CD4-positive, alpha-beta T cell (primary cell): ENCODE results near the gene CERT1. TPM values are rescaled to one million over a fixed set of nuclear protein-coding genes. Genes with fewer than 3 reads are reported as not detected.

ENCODE experiments used
- ATAC-seq: fragments of 200-7000 bp; cut with Tn5 transposase; one replicate; pipeline ENCODE4 v1.10.0; 2022; ENCODE audit warnings: mild to moderate bottlenecking; ENCODE audit not compliant: poor library complexity
- CTCF ChIA-PET: fragments of 350-600 bp; sonication (Branson Sonifier 250); formaldehyde crosslinking; loops from one replicate; lab custom pipeline; 2021; ENCODE audit warnings: antibody characterized with exemption, inconsistent platforms; lab: Charles Lee
- POLR2A ChIA-PET: fragments of 350-600 bp; sonication (Branson Sonifier 250); formaldehyde crosslinking; loops from one replicate; lab custom pipeline; 2021; ENCODE audit warnings: antibody characterized with exemption, inconsistent platforms; lab: Charles Lee
- DNase-seq, 14 experiments: peaks; one replicate each; pipeline ENCODE4 v3.0.0-alpha.2; 2013 to 2020; ENCODE audit warnings: mixed read lengths in 2 of 14
- H3K27ac ChIP-seq, 2 donors: one replicate each; pipeline versions ENCODE4 v1.5.1 to v1.7.0; 2013; ENCODE audit warnings: low read length in 2 of 2, low read depth in 1 of 2, mild to moderate bottlenecking in 1 of 2
- H3K27me3 ChIP-seq, 2 experiments: 1 replicate in 1 of 2; 2 replicates in 1 of 2; pipeline versions ENCODE4 v1.6.1 to v1.7.0; 2013; ENCODE audit warnings: low read length in 2 of 2, control low read depth in 1 of 2, mild to moderate bottlenecking in 1 of 2, moderate library complexity in 1 of 2; ENCODE audit not compliant: insufficient read depth in 2 of 2, control insufficient read depth in 1 of 2
- H3K36me3 ChIP-seq: one replicate; pipeline ENCODE4 v1.6.1; 2013; ENCODE audit warnings: low read length, control low read depth; ENCODE audit not compliant: insufficient read depth
- H3K4me1 ChIP-seq: one replicate; pipeline ENCODE4 v1.6.1; 2013; ENCODE audit warnings: low read length, control low read depth; ENCODE audit not compliant: insufficient read depth
- H3K4me3 ChIP-seq: one replicate; pipeline ENCODE4 v1.5.1; 2013; ENCODE audit warnings: mild to moderate bottlenecking, low read length, moderate library complexity
- H3K9me3 ChIP-seq, 2 experiments: 1 replicate in 1 of 2; 2 replicates in 1 of 2; pipeline versions ENCODE4 v1.6.1 to v1.7.0; 2013; ENCODE audit warnings: low read length in 2 of 2, mild to moderate bottlenecking in 2 of 2, control low read depth in 1 of 2, moderate library complexity in 1 of 2; ENCODE audit not compliant: control insufficient read depth in 1 of 2, insufficient read depth in 1 of 2
- H3K27ac Mint-ChIP-seq: one replicate; pipeline ENCODE4 v1.8.0; 2020; ENCODE audit warnings: mixed read lengths
- H3K27me3 Mint-ChIP-seq: one replicate; pipeline ENCODE4 v1.8.0; 2021; ENCODE audit warnings: mixed read lengths
- H3K36me3 Mint-ChIP-seq: one replicate; pipeline ENCODE4 v1.8.0; 2021; ENCODE audit warnings: low read depth, mixed read lengths
- H3K4me1 Mint-ChIP-seq: one replicate; pipeline ENCODE4 v1.8.0; 2021; ENCODE audit warnings: low read depth, mixed read lengths
- H3K4me3 Mint-ChIP-seq: one replicate; pipeline ENCODE4 v1.8.0; 2020; ENCODE audit warnings: mild to moderate bottlenecking, mixed read lengths
- H3K9me3 Mint-ChIP-seq: one replicate; pipeline ENCODE4 v1.8.0; 2020; ENCODE audit warnings: mixed read lengths
- CTCF ChIP-seq: fragments of 200-600 bp; IDR thresholded peaks from one replicate; pipeline ENCODE4 v1.8.0; 2022; ENCODE audit warnings: antibody characterized with exemption, mild to moderate bottlenecking
- intact Hi-C, 2 experiments: fragments of 100-400 bp; cut with DNase I in 1 of 2; cut with micrococcal nuclease in 1 of 2; formaldehyde crosslinking; loops; one replicate each; pipeline versions ENCODE4 v1.15.1 to v1.9.0; 2023 to 2025; cut with DNase I, micrococcal nuclease
- total RNA-seq, 174 experiments: library from RNA in 2 of 174; stranded (reverse) in 2 of 174; gene quantifications; one replicate each; pipeline ENCODE4 v1.2.3 and lab custom pipeline; 2021 to 2026

Gene CERT1
- total RNA-seq, 2 experiments from 2014 or later, result 26.5 to 28.7 TPM

DNA sequence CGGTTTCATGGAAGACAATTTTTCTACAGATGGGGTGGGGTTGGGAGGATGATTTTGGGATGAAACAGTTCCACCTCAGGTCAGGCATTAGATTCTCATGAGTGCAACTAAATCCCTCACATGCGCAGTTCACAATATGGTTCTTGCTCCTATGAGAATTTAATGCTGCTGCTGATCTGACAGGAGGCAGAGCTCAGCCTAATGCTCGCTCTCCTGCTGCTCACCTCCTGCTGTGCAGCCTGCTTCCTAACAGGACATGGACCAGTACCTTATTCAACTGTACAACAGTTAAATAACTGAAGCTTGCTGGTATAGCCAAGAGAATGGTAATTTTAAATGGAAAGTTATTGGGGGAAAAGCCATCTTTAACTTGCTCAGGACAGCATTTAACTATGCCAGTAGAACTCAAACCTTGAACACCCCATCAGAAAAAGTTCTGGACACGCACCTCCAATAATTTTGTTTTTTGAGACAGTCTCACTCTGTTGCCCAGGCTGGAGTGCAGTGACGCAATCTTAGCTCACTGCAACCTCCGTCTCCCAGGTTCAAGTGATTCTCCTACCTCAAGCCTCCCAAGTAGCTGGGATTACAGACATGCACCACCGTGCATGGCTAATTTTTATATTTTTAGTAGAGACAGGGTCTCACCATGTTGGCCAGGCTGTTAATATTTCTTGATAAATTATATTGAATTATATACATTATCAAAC lies 146.7 kb downstream of the CERT1 start:
- ChIA-PET CTCF (no interaction called here), POLR2A (interaction anchor here (1.3 kb wide), 1 partner anchor 28 kb away, joined by 3 read pairs; the partner anchor contains the start of gene HMGCR)
- Mint-ChIP-seq H3K27ac (no peak overlapping the region), H3K4me3 (no peak overlapping the region), H3K9me3 (no peaks in the 10 kb centered on the region), H3K27me3 (no peaks in the 10 kb centered on the region), H3K36me3 (peaks cover 12% of the 10 kb centered on the region), H3K4me1 (no peaks in the 10 kb centered on the region)
- no peaks in the 10 kb centered on the region for H3K4me1 ChIP-seq
- DNase-seq, result no peak
- no peaks in the 10 kb centered on the region for H3K27me3 ChIP-seq
- intact Hi-C loops, result no loop called here
- no peak overlapping the region for H3K4me3 ChIP-seq
- no peak overlapping the region for H3K27ac ChIP-seq
- no peaks in the 10 kb centered on the region for H3K9me3 ChIP-seq
- ATAC-seq, result no peak
- TF ChIP-seq CTCF, result no peak
- peaks cover 11% of the 10 kb centered on the region for H3K36me3 ChIP-seq

- no peak overlapping the region for H3K4me3 Mint-ChIP-seq
- Histone ChIP-seq H3K27me3 (no peaks in the 10 kb centered on the region), H3K4me3 (no peak overlapping the region), H3K9me3 (no peaks in the 10 kb centered on the region), H3K27ac (no peak overlapping the region), H3K36me3 (peaks cover 19% of the 10 kb centered on the region), H3K4me1 (no peaks in the 10 kb centered on the region)
- intact Hi-C loops, result no loop called here
- CTCF ChIA-PET, result no interaction called here
- no peaks in the 10 kb centered on the region for H3K9me3 Mint-ChIP-seq
- H3K36me3 Mint-ChIP-seq, result peaks cover 20% of the 10 kb centered on the region
- H3K27ac Mint-ChIP-seq, result no peak overlapping the region
- TF ChIP-seq CTCF, result no peak
- H3K4me1 Mint-ChIP-seq, result no peaks in the 10 kb centered on the region
- POLR2A ChIA-PET, result interaction anchor here (1.3 kb wide), 1 partner anchor 27 kb away, joined by 3 read pairs; the partner anchor contains the start of gene HMGCR
- ATAC-seq, result no peak
- no peak for DNase-seq
- no peaks in the 10 kb centered on the region for H3K27me3 Mint-ChIP-seq
These were observed 147.5 kb downstream of the CERT1 start for GRCh38 chr5:75363726-75364495.

DNA sequence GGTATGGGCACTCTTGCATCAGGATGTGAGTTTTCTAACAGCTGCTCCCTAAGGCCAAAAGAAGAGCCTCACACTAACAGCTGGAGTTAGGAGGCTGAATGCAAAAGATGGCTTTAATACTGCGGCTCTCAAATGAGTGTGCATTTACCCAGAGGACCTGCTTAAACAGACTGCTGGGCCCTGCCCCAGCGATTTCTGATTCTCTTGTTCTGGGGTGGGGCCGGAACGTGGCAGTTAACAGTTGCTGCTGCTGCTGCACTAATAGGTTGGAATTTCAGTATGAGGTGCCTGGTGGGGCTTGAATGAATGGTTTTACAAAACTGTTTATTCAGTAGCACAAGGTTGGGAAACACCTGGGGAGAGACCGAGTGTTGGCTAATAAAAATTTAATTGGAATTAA lies 148.3 kb downstream of the CERT1 start:
- Histone ChIP-seq H3K4me3 (no peak overlapping the region), H3K27me3 (no peaks in the 10 kb centered on the region), H3K36me3 (peaks cover 23% of the 10 kb centered on the region), H3K9me3 (no peaks in the 10 kb centered on the region), H3K4me1 (no peaks in the 10 kb centered on the region), H3K27ac (no peak overlapping the region)
- POLR2A ChIA-PET, result no interaction called here
- DNase-seq, result no peak
- intact Hi-C loops, result no loop called here
- no peaks in the 10 kb centered on the region for H3K27me3 Mint-ChIP-seq
- H3K27ac Mint-ChIP-seq, result no peak overlapping the region
- TF ChIP-seq CTCF, result no peak
- no peak for ATAC-seq
- CTCF ChIA-PET, result no interaction called here
- H3K9me3 Mint-ChIP-seq, result no peaks in the 10 kb centered on the region
- no peak overlapping the region for H3K4me3 Mint-ChIP-seq
- H3K36me3 Mint-ChIP-seq, result peaks cover 26% of the 10 kb centered on the region
- no peaks in the 10 kb centered on the region for H3K4me1 Mint-ChIP-seq
